SK-N-SH (cell line): ENCODE data around the gene CYP2S1. TPM values are rescaled to one million over a fixed set of nuclear protein-coding genes. Genes with fewer than 3 reads are reported as not detected.

Experiments used
- CTCF ChIA-PET: fragments of 300-600, 350-600 bp; formaldehyde crosslinking; extraction: SDS; loops from one replicate; lab custom pipeline; 2021; lab: Yijun Ruan, JAX
- POLR2A ChIA-PET: fragments of 350-600 bp; sonication (Branson Sonifier 250); formaldehyde crosslinking; extraction: SDS; loops from one replicate; lab custom pipeline; 2020; ENCODE audit warnings: antibody characterized with exemption, inconsistent platforms; lab: Yijun Ruan, JAX
- DNase-seq: peaks from one replicate; pipeline ENCODE4 v3.0.0; 2012
- H2AFZ ChIP-seq: fragments of 200-600 bp; sonication (generic); 2 replicates; pipeline ENCODE4 v1.8.1; 2016; ENCODE audit warnings: antibody characterized with exemption, mild to moderate bottlenecking, low read depth
- H3F3A ChIP-seq: fragments of 200-600 bp; sonication (generic); replicated peaks from 2 replicates; pipeline ENCODE3; 2016; ENCODE audit warnings: antibody characterized with exemption, mild to moderate bottlenecking; ENCODE audit not compliant: insufficient read depth
- H3K27ac ChIP-seq, 2 experiments: fragments of 200-500 bp in 1 of 2; fragments of 200-600 bp in 1 of 2; sonication (Bioruptor generic) in 1 of 2; sonication (generic), shearing (Covaris generic) in 1 of 2; 2 replicates each; pipeline versions ENCODE4 v1.5.1 to v1.6.1; 2014 to 2016; ENCODE audit warnings: low read depth in 2 of 2, inconsistent platforms in 1 of 2, low read length in 1 of 2, mild to moderate bottlenecking in 1 of 2, mixed read lengths in 1 of 2
- H3K27me3 ChIP-seq: fragments of 200-600 bp; sonication (generic), shearing (Covaris generic); 2 replicates; pipeline ENCODE4 v1.6.1; 2016; ENCODE audit warnings: mixed run types; ENCODE audit not compliant: insufficient read depth
- H3K36me3 ChIP-seq, 2 experiments: fragments of 200-500 bp in 1 of 2; fragments of 200-600 bp in 1 of 2; sonication (Bioruptor generic) in 1 of 2; sonication (generic) in 1 of 2; replicated peaks in 1 of 2; 2 replicates each; pipeline versions ENCODE3 to v1.5.1; 2014 to 2016; ENCODE audit warnings: low read length in 1 of 2, mild to moderate bottlenecking in 1 of 2; ENCODE audit not compliant: insufficient read depth in 2 of 2, control insufficient read depth in 1 of 2
- H3K4me1 ChIP-seq, 2 experiments: fragments of 200-500 bp in 1 of 2; fragments of 200-600 bp in 1 of 2; sonication (Bioruptor generic) in 1 of 2; sonication (generic), shearing (Covaris generic) in 1 of 2; 2 replicates each; pipeline versions ENCODE4 v1.5.1 to v1.6.1; 2014 to 2016; ENCODE audit warnings: low read depth in 1 of 2, low read length in 1 of 2, mixed run types in 1 of 2; ENCODE audit not compliant: insufficient read depth in 2 of 2, control insufficient read depth in 1 of 2
- H3K4me2 ChIP-seq: fragments of 200-600 bp; sonication (generic), shearing (Covaris generic); 2 replicates; pipeline ENCODE4 v1.6.1; 2017; ENCODE audit warnings: mixed run types
- H3K4me3 ChIP-seq, 2 experiments: fragments of 200-500 bp in 1 of 2; fragments of 200-600 bp in 1 of 2; sonication (Bioruptor generic) in 1 of 2; sonication (generic), shearing (Covaris generic) in 1 of 2; 2 replicates each; pipeline versions ENCODE4 v1.5.1 to v1.8.1; 2014 to 2016; ENCODE audit warnings: low read depth in 2 of 2, inconsistent platforms in 1 of 2, low read length in 1 of 2, mild to moderate bottlenecking in 1 of 2, mixed read lengths in 1 of 2, moderate library complexity in 1 of 2
- H3K79me2 ChIP-seq: fragments of 200-600 bp; sonication (generic); 2 replicates; pipeline ENCODE4 v1.8.1; 2017; ENCODE audit warnings: mild to moderate bottlenecking; ENCODE audit not compliant: insufficient read depth
- H3K9ac ChIP-seq: fragments of 200-600 bp; sonication (generic); 2 replicates; pipeline ENCODE4 v1.6.1; 2017; ENCODE audit warnings: mixed run types
- H3K9me2 ChIP-seq: fragments of 200-600 bp; sonication (generic); 2 replicates; pipeline ENCODE4 v1.6.1; 2017; ENCODE audit warnings: mixed run types
- H3K9me3 ChIP-seq: fragments of 200-600 bp; sonication (generic); 2 replicates; pipeline ENCODE4 v1.6.1; 2017; ENCODE audit warnings: mixed run types, mild to moderate bottlenecking, moderate library complexity
- H4K20me1 ChIP-seq: fragments of 200-600 bp; sonication (generic); 2 replicates; pipeline ENCODE4 v1.6.1; 2017; ENCODE audit warnings: mild to moderate bottlenecking, mixed run types; ENCODE audit not compliant: insufficient read depth
- ELF1 ChIP-seq: IDR thresholded peaks from 2 replicates; pipeline ENCODE4 v1.4.0; 2012
- EP300 ChIP-seq, 2 experiments: IDR thresholded peaks; 2 replicates each; pipeline versions ENCODE4 v1.4.0 to v1.6.1; 2012; ENCODE audit warnings: borderline replicate concordance in 1 of 2, low read depth in 1 of 2, low read length in 1 of 2
- EZH2phosphoT487 ChIP-seq: fragments of 200-600 bp; sonication (generic); IDR thresholded peaks from 2 replicates; pipeline ENCODE4 v1.6.1; 2017; ENCODE audit warnings: low read depth, mixed run types, mild to moderate bottlenecking, antibody characterized with exemption, moderate library complexity, borderline replicate concordance
- FOXJ3 ChIP-seq: sonication (generic); formaldehyde crosslinking; IDR thresholded peaks from 2 replicates; pipeline ENCODE4 v1.5.1; 2020; ENCODE audit warnings: mild to moderate bottlenecking, missing genetic modification reagents
- FOXM1 ChIP-seq: IDR thresholded peaks from 2 replicates; pipeline ENCODE4 v1.4.0; 2012; ENCODE audit warnings: low read depth, mild to moderate bottlenecking
- GABPA ChIP-seq: IDR thresholded peaks from 2 replicates; pipeline ENCODE4 v1.4.0; 2012; ENCODE audit warnings: low read depth, mild to moderate bottlenecking
- GATA2 ChIP-seq: sonication (generic); formaldehyde crosslinking; IDR thresholded peaks from 2 replicates; pipeline ENCODE4 v1.5.0; 2020; ENCODE audit warnings: mild to moderate bottlenecking, missing genetic modification reagents
- JUND ChIP-seq: IDR thresholded peaks from 2 replicates; pipeline ENCODE4 v1.4.0; 2012
- MXI1 ChIP-seq: IDR thresholded peaks from 2 replicates; pipeline ENCODE4 v1.6.1; 2012; ENCODE audit warnings: mild to moderate bottlenecking, low read depth, low read length, improper control_type of control experiment
- NFIC ChIP-seq: IDR thresholded peaks from 2 replicates; pipeline ENCODE4 v1.4.0; 2012; ENCODE audit warnings: borderline replicate concordance
- NRF1 ChIP-seq: IDR thresholded peaks from 2 replicates; pipeline ENCODE4 v1.6.1; 2012; ENCODE audit warnings: low read depth, mild to moderate bottlenecking, low read length
- PBX3 ChIP-seq: IDR thresholded peaks from 2 replicates; pipeline ENCODE4; 2012
- POLR2AphosphoS5 ChIP-seq: IDR thresholded peaks from 2 replicates; pipeline ENCODE4 v1.6.1; 2012; ENCODE audit warnings: low read depth, low read length
- RAD21 ChIP-seq: IDR thresholded peaks from 2 replicates; pipeline ENCODE4 v1.6.1; 2012; ENCODE audit warnings: mild to moderate bottlenecking, low read length
- RFX5 ChIP-seq: IDR thresholded peaks from 2 replicates; pipeline ENCODE4 v1.6.1; 2012; ENCODE audit warnings: mild to moderate bottlenecking, improper control_type of control experiment, low read length
- RXRA ChIP-seq: IDR thresholded peaks from 2 replicates; pipeline ENCODE4 v1.4.0; 2012; ENCODE audit warnings: low read depth, mild to moderate bottlenecking, borderline replicate concordance
- SIN3A ChIP-seq: IDR thresholded peaks from 2 replicates; pipeline ENCODE4 v1.6.1; 2012; ENCODE audit warnings: low read depth, mild to moderate bottlenecking, low read length, moderate library complexity, borderline replicate concordance
- SMC3 ChIP-seq: IDR thresholded peaks from 2 replicates; pipeline ENCODE4 v1.6.1; 2012; ENCODE audit warnings: low read depth, low read length, improper control_type of control experiment
- TAF1 ChIP-seq: IDR thresholded peaks from 2 replicates; pipeline ENCODE4 v1.6.1; 2012; ENCODE audit warnings: low read depth, mild to moderate bottlenecking, low read length, moderate library complexity, borderline replicate concordance
- TEAD4 ChIP-seq: IDR thresholded peaks from 2 replicates; pipeline ENCODE4 v1.4.0; 2012; ENCODE audit warnings: mild to moderate bottlenecking, borderline replicate concordance; ENCODE audit not compliant: insufficient read depth
- YY1 ChIP-seq: IDR thresholded peaks from 2 replicates; pipeline ENCODE4 v1.4.0; 2012; ENCODE audit warnings: low read depth, mild to moderate bottlenecking
- WGBS: methylation state at CpG from one replicate; pipeline ENCODE4 v1.1.6; 2017; ENCODE audit warnings: low lambda C conversion rate; 5-methylcytosine and 5-hydroxymethylcytosine counted together
- polyA plus RNA-seq, 3 experiments: library from polyadenylated mRNA; depleted of rRNA; stranded (reverse); fragments of >200 nt; gene quantifications; 2 replicates each; pipeline ENCODE4 v1.2.3, GENCODE V29; 2012
- TF ChIP-seq, protein P1 (sequence below): fragments of 200-600 bp; sonication (generic); IDR thresholded peaks from 2 replicates; pipeline ENCODE4 v1.6.1; 2017; ENCODE audit warnings: antibody characterized with exemption, mild to moderate bottlenecking, moderate library complexity
- TF ChIP-seq, protein P2 (sequence below): IDR thresholded peaks from 2 replicates; pipeline ENCODE4 v1.4.0; 2012; ENCODE audit warnings: low read depth
- TF ChIP-seq, protein P3 (sequence below): fragments of 150-350 bp; IDR thresholded peaks from 2 replicates; pipeline ENCODE4 v1.6.1; 2016; ENCODE audit warnings: mild to moderate bottlenecking, low read depth, low read length

CYP2S1 gene
- polyA plus RNA-seq, 1 of the 3 experiments (the other 2 are of a cell fraction), result 0.67 TPM

- no peak for TF ChIP-seq YY1
- no peak for TF ChIP-seq FOXM1
- no peak for TF ChIP-seq POLR2AphosphoS5
- no peak for TF ChIP-seq TAF1
- TF ChIP-seq SIN3A, result no peak
- TF ChIP-seq, protein P1, sequence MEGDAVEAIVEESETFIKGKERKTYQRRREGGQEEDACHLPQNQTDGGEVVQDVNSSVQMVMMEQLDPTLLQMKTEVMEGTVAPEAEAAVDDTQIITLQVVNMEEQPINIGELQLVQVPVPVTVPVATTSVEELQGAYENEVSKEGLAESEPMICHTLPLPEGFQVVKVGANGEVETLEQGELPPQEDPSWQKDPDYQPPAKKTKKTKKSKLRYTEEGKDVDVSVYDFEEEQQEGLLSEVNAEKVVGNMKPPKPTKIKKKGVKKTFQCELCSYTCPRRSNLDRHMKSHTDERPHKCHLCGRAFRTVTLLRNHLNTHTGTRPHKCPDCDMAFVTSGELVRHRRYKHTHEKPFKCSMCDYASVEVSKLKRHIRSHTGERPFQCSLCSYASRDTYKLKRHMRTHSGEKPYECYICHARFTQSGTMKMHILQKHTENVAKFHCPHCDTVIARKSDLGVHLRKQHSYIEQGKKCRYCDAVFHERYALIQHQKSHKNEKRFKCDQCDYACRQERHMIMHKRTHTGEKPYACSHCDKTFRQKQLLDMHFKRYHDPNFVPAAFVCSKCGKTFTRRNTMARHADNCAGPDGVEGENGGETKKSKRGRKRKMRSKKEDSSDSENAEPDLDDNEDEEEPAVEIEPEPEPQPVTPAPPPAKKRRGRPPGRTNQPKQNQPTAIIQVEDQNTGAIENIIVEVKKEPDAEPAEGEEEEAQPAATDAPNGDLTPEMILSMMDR, result no peak
- no peak for TF ChIP-seq JUND
- TF ChIP-seq GABPA, result no peak
- no peak for TF ChIP-seq NRF1
- TF ChIP-seq NFIC, result no peak
Measured at GRCh38 chr19:41239363-41239762, 46.3 kb downstream of the CYP2S1 start (continued).

GRCh38 chr19:41239961-41240574, 47.0 kb downstream of the CYP2S1 start:
- TF ChIP-seq RAD21 (no peak), RXRA (no peak), GATA2 (no peak), ELF1 (no peak)
- TF ChIP-seq, protein P2, sequence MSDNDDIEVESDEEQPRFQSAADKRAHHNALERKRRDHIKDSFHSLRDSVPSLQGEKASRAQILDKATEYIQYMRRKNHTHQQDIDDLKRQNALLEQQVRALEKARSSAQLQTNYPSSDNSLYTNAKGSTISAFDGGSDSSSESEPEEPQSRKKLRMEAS, result no peak
- H3K4me1 ChIP-seq, result no peaks in the 10 kb centered on the region
- H3K79me2 ChIP-seq, result peaks cover 31% of the 10 kb centered on the region
- H3K27me3 ChIP-seq, result no peaks in the 10 kb centered on the region
- WGBS, result 76% methylated on average over 2 of the region's 2 CpGs
- H3K27ac ChIP-seq, result no peak overlapping the region
- no peak for DNase-seq
- H3K9ac ChIP-seq, result no peak overlapping the region
- ChIA-PET POLR2A (no interaction called here), CTCF (no interaction called here)
- H3K9me3 ChIP-seq, result no peaks in the 10 kb centered on the region
- H3K36me3 ChIP-seq, result peaks cover 10 to 82% of the 10 kb centered on the region in 2 experiments
- no peak overlapping the region for H3K4me3 ChIP-seq
- no peaks in the 10 kb centered on the region for H4K20me1 ChIP-seq
- no peaks in the 10 kb centered on the region for H3K9me2 ChIP-seq
- H2AFZ ChIP-seq, result no peak overlapping the region
- peaks cover 27% of the 10 kb centered on the region for H3F3A ChIP-seq
- no peak overlapping the region for H3K4me2 ChIP-seq

GRCh38 chr19:41241859-41242258, 48.8 kb downstream of the CYP2S1 start:
- no peak overlapping the region for H3K27ac ChIP-seq
- no peak overlapping the region for H2AFZ ChIP-seq
- H3K9me2 ChIP-seq, result no peaks in the 10 kb centered on the region
- ChIA-PET CTCF (interaction anchor here (1.0 kb wide), 1 partner anchor 355 kb away, joined by 3 read pairs; no protein-coding TSS in a partner anchor), POLR2A (no interaction called here)
- 74% methylated on average over 5 of the region's 5 CpGs for WGBS
- no peaks in the 10 kb centered on the region for H3K9me3 ChIP-seq
- peaks cover 29% of the 10 kb centered on the region for H3F3A ChIP-seq
- no peak overlapping the region for H3K9ac ChIP-seq
- peaks cover 7 to 86% of the 10 kb centered on the region in 2 experiments for H3K36me3 ChIP-seq
- no peak overlapping the region for H3K4me2 ChIP-seq
- DNase-seq, result no peak
- no peak overlapping the region for H3K4me3 ChIP-seq
- no peaks in the 10 kb centered on the region for H3K4me1 ChIP-seq
- H3K79me2 ChIP-seq, result peaks cover 31% of the 10 kb centered on the region
- no peaks in the 10 kb centered on the region for H4K20me1 ChIP-seq
- no peaks in the 10 kb centered on the region for H3K27me3 ChIP-seq
- TF ChIP-seq, protein P3, sequence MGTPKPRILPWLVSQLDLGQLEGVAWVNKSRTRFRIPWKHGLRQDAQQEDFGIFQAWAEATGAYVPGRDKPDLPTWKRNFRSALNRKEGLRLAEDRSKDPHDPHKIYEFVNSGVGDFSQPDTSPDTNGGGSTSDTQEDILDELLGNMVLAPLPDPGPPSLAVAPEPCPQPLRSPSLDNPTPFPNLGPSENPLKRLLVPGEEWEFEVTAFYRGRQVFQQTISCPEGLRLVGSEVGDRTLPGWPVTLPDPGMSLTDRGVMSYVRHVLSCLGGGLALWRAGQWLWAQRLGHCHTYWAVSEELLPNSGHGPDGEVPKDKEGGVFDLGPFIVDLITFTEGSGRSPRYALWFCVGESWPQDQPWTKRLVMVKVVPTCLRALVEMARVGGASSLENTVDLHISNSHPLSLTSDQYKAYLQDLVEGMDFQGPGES, result no peak
- no peak for TF ChIP-seq GATA2
- TF ChIP-seq RXRA, result no peak
- no peak for TF ChIP-seq GABPA
- TF ChIP-seq EZH2phosphoT487, result no peak
- TF ChIP-seq NFIC, result no peak
- no peak for TF ChIP-seq FOXJ3 (CRISPR knock-in tag)
- no peak for TF ChIP-seq JUND
- TF ChIP-seq SMC3, result no peak
- no peak for TF ChIP-seq TEAD4
- TF ChIP-seq PBX3, result no peak
- no peak for TF ChIP-seq RFX5
- TF ChIP-seq EP300 (IDR thresholded peaks at IDR 0.05; ENCODE audit: borderline replicate concordance in 1 of 2, low read depth in 1 of 2, low read length in 1 of 2), result no peak
- TF ChIP-seq TAF1, result no peak
- TF ChIP-seq POLR2AphosphoS5, result no peak
- TF ChIP-seq MXI1, result no peak
- no peak for TF ChIP-seq NRF1
